Neural progenitor cell (in vitro differentiated cells): Measurements from ENCODE around the gene DOCK10. TPM values are rescaled to one million over a fixed set of nuclear protein-coding genes. Genes with fewer than 3 reads are reported as not detected.

Source experiments
- DNase-seq: peaks from one replicate; pipeline ENCODE4 v3.0.0-alpha.2; 2016; ENCODE audit warnings: low spot score
- H2AFZ ChIP-seq: fragments of 200-600 bp; sonication (generic); replicated peaks from 2 replicates; pipeline ENCODE4 v1.6.1; 2016; ENCODE audit warnings: antibody characterized with exemption
- H3F3A ChIP-seq: fragments of 200-600 bp; sonication (generic); 2 replicates; pipeline ENCODE4 v1.6.1; 2016; ENCODE audit warnings: antibody characterized with exemption, low read depth
- H3K27ac ChIP-seq: fragments of 200-600 bp; sonication (generic); 2 replicates; pipeline ENCODE4 v1.5.1; 2016; ENCODE audit warnings: mild to moderate bottlenecking
- H3K27me3 ChIP-seq: fragments of 200-600 bp; sonication (generic); 2 replicates; pipeline ENCODE4 v1.6.1; 2016; ENCODE audit warnings: mild to moderate bottlenecking, moderate library complexity
- H3K36me3 ChIP-seq: fragments of 200-600 bp; sonication (generic); 2 replicates; pipeline ENCODE4 v1.5.1; 2016
- H3K4me1 ChIP-seq: fragments of 200-600 bp; sonication (generic); 2 replicates; pipeline ENCODE4 v1.6.1; 2016; ENCODE audit warnings: mixed run types
- H3K4me2 ChIP-seq: fragments of 200-600 bp; sonication (generic); 2 replicates; pipeline ENCODE4 v1.6.1; 2016
- H3K4me3 ChIP-seq: fragments of 200-600 bp; sonication (generic); 2 replicates; pipeline ENCODE4 v1.5.1; 2016
- H3K79me2 ChIP-seq: fragments of 200-600 bp; sonication (generic); 2 replicates; pipeline ENCODE4 v1.6.1; 2016; ENCODE audit warnings: low read depth
- H3K9ac ChIP-seq: fragments of 200-600 bp; sonication (generic); 2 replicates; pipeline ENCODE4 v1.6.1; 2016
- H3K9me3 ChIP-seq: fragments of 200-600 bp; sonication (generic); 2 replicates; pipeline ENCODE4 v1.5.1; 2016; ENCODE audit warnings: low read depth
- H4K20me1 ChIP-seq: fragments of 200-600 bp; sonication (generic); 2 replicates; pipeline ENCODE4 v1.6.1; 2016; ENCODE audit warnings: low read depth
- H3K27ac Mint-ChIP-seq: 3 replicates; pipeline ENCODE4 v1.8.0; 2021; ENCODE audit warnings: mixed read lengths
- H3K27me3 Mint-ChIP-seq: 2 replicates; pipeline ENCODE4 v1.8.0; 2022; ENCODE audit warnings: low read depth, mild to moderate bottlenecking, inconsistent platforms, moderate library complexity, mixed read lengths; ENCODE audit not compliant: insufficient read depth
- H3K36me3 Mint-ChIP-seq: 3 replicates; pipeline ENCODE4 v1.8.0; 2021; ENCODE audit warnings: mixed read lengths
- H3K4me1 Mint-ChIP-seq: 3 replicates; pipeline ENCODE4 v1.8.0; 2021; ENCODE audit warnings: mixed read lengths
- H3K4me3 Mint-ChIP-seq: 3 replicates; pipeline ENCODE4 v1.8.0; 2021; ENCODE audit warnings: mild to moderate bottlenecking, moderate library complexity, mixed read lengths
- H3K9me3 Mint-ChIP-seq: 3 replicates; pipeline ENCODE4 v1.8.0; 2020; ENCODE audit warnings: mixed read lengths
- EZH2 ChIP-seq: fragments of 200-600 bp; sonication (generic); IDR thresholded peaks from 2 replicates; pipeline ENCODE4 v1.6.1; 2017; ENCODE audit warnings: antibody characterized with exemption, mild to moderate bottlenecking, moderate library complexity
- EZH2phosphoT487 ChIP-seq: fragments of 200-600 bp; sonication (generic); IDR thresholded peaks from 2 replicates; pipeline ENCODE4 v1.6.1; 2017; ENCODE audit warnings: antibody characterized with exemption
- total RNA-seq: library from RNA; depleted of rRNA; stranded (reverse); fragments of >200 nt; gene quantifications from 2 replicates; pipeline ENCODE4 v1.2.3, GENCODE V29; 2015; ENCODE audit warnings: low replicate concordance
- TF ChIP-seq, protein P1 (sequence below): fragments of 200-600 bp; sonication (generic); IDR thresholded peaks from 2 replicates; pipeline ENCODE4 v1.5.1; 2017; ENCODE audit warnings: antibody characterized with exemption, mild to moderate bottlenecking

Gene DOCK10
- total RNA-seq, 1 donor from 2014 or later: 1.1 TPM

DNA sequence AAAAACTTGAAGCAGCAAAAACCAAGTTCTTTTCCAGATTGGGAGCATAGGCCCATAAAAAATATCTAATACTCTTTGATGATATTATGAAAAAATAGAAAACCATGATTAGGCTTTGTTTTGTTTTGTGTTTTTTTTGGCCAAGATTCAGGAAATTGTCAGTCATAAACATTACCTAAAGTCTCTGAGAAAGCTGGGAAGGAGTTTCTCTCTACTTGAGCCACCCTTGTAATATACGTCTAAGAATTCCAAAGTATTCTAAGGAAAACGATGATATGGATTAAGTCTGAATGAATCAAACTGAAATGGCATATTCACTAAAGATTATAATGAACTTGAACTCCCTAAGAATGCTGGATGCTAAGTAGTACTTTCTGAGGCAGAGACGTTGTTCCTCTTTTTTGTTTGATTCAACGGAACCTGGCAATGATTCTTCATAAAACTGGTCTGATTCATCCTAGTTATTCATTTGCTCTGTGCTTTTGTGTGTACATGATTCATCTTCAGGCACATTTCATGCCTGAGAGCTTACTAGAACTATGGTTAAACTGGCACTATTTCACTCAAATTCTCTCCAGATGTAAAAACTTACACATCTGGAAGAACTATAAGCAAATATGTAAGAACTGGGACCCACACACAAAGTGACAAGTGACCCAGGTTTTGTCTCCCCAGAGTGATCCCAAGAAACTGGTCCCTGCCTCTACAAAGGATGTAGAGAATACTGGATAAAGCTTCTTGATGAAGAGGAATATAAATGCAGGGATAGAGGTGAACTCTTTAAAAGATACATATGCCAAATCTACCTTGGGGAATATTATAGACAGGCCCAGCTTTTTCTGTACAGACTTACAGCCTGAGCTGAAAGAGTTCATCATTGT is 159.7 kb downstream of the DOCK10 start:
- H3K9me3 ChIP-seq: no peaks in the 10 kb centered on the region
- H3F3A ChIP-seq: no peaks in the 10 kb centered on the region
- TF ChIP-seq EZH2phosphoT487: no peak
- no peak for TF ChIP-seq EZH2
- TF ChIP-seq, protein P1, sequence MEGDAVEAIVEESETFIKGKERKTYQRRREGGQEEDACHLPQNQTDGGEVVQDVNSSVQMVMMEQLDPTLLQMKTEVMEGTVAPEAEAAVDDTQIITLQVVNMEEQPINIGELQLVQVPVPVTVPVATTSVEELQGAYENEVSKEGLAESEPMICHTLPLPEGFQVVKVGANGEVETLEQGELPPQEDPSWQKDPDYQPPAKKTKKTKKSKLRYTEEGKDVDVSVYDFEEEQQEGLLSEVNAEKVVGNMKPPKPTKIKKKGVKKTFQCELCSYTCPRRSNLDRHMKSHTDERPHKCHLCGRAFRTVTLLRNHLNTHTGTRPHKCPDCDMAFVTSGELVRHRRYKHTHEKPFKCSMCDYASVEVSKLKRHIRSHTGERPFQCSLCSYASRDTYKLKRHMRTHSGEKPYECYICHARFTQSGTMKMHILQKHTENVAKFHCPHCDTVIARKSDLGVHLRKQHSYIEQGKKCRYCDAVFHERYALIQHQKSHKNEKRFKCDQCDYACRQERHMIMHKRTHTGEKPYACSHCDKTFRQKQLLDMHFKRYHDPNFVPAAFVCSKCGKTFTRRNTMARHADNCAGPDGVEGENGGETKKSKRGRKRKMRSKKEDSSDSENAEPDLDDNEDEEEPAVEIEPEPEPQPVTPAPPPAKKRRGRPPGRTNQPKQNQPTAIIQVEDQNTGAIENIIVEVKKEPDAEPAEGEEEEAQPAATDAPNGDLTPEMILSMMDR: no peak
- H3K4me1 Mint-ChIP-seq: no peaks in the 10 kb centered on the region
- no peak overlapping the region for H3K4me3 ChIP-seq
- H2AFZ ChIP-seq: no peak overlapping the region
- DNase-seq: no peak
- no peaks in the 10 kb centered on the region for H3K36me3 ChIP-seq
- no peak overlapping the region for H3K27ac ChIP-seq
- H3K9me3 Mint-ChIP-seq: no peaks in the 10 kb centered on the region
- no peaks in the 10 kb centered on the region for H3K27me3 ChIP-seq
- H3K4me1 ChIP-seq: no peaks in the 10 kb centered on the region
- H3K36me3 Mint-ChIP-seq: no peaks in the 10 kb centered on the region
- peaks cover 2% of the 10 kb centered on the region for H3K27me3 Mint-ChIP-seq
- no peak overlapping the region for H3K27ac Mint-ChIP-seq
- no peaks in the 10 kb centered on the region for H3K79me2 ChIP-seq
- H3K4me2 ChIP-seq: no peak overlapping the region
- H3K4me3 Mint-ChIP-seq: no peak overlapping the region
- no peak overlapping the region for H3K9ac ChIP-seq
- no peaks in the 10 kb centered on the region for H4K20me1 ChIP-seq

DNA sequence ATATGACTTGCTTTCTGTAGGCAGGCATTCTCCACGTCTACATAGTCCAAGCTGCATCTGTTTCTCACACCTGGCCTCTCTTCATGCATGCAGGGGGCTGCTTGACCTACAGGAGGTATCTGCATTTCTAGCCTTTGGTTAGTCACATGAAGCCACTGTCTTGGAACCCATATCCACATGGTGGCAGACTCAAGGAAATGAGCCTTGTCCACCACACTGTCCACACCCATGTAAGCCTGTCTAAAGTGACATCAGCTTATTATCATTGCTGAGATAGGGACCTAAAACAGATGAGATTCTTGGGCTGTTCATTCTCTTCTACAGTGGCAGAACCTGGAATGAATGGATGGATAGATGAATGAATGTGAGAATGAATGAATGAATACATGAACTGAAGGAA is 160.4 kb downstream of the DOCK10 start:
- H3K9ac ChIP-seq: no peak overlapping the region
- Mint-ChIP-seq H3K36me3 (no peaks in the 10 kb centered on the region), H3K27me3 (peaks cover 2% of the 10 kb centered on the region), H3K4me1 (no peaks in the 10 kb centered on the region), H3K9me3 (no peaks in the 10 kb centered on the region), H3K27ac (no peak overlapping the region), H3K4me3 (no peak overlapping the region)
- no peaks in the 10 kb centered on the region for H3K9me3 ChIP-seq
- H3K27ac ChIP-seq: no peak overlapping the region
- H3K27me3 ChIP-seq: no peaks in the 10 kb centered on the region
- no peaks in the 10 kb centered on the region for H3F3A ChIP-seq
- no peaks in the 10 kb centered on the region for H4K20me1 ChIP-seq
- H3K4me2 ChIP-seq: no peak overlapping the region
- H3K4me3 ChIP-seq: no peak overlapping the region
- no peak for DNase-seq
- TF ChIP-seq, protein P1: no peak
- H3K36me3 ChIP-seq: no peaks in the 10 kb centered on the region
- H3K4me1 ChIP-seq: no peaks in the 10 kb centered on the region
- H3K79me2 ChIP-seq: no peaks in the 10 kb centered on the region
- no peak overlapping the region for H2AFZ ChIP-seq

DNA sequence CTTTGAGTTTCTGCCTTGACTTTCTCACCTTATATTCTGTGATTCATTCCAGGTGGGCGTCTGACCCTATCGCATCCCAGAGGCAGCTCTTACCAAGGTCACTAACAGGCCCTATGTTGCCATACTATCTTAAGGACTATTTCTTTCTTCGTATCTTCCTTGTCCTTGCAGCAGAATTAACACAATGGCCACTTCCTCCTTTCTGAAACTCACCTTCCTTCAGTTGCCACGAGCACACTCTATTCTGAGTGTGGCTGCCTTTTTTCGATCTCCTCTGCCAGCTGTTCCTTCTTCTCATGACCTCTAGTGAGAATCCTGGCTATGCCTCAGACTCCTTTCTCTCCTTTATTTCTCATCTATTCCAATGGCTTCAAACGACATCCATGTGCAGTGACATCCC is 165.7 kb downstream of the DOCK10 start:
- H3K27ac ChIP-seq: no peak overlapping the region
- DNase-seq: no peak
- no peak overlapping the region for H3K4me2 ChIP-seq
- H3K79me2 ChIP-seq: no peaks in the 10 kb centered on the region
- no peaks in the 10 kb centered on the region for H3K27me3 Mint-ChIP-seq
- H3K36me3 Mint-ChIP-seq: peaks cover 1% of the 10 kb centered on the region
- H3K9me3 ChIP-seq: no peaks in the 10 kb centered on the region
- no peak overlapping the region for H3K27ac Mint-ChIP-seq
- no peaks in the 10 kb centered on the region for H3K9me3 Mint-ChIP-seq
- no peak overlapping the region for H3K4me3 ChIP-seq
- no peak overlapping the region for H2AFZ ChIP-seq
- H3K4me3 Mint-ChIP-seq: no peak overlapping the region
- H3K4me1 Mint-ChIP-seq: peaks cover 5% of the 10 kb centered on the region
- H3K9ac ChIP-seq: no peak overlapping the region
- H3K4me1 ChIP-seq: no peaks in the 10 kb centered on the region
- no peaks in the 10 kb centered on the region for H3F3A ChIP-seq
- TF ChIP-seq, protein P1: no peak
- TF ChIP-seq EZH2: no peak
- no peak for TF ChIP-seq EZH2phosphoT487
- no peaks in the 10 kb centered on the region for H3K27me3 ChIP-seq
- no peaks in the 10 kb centered on the region for H3K36me3 ChIP-seq
- no peaks in the 10 kb centered on the region for H4K20me1 ChIP-seq
